GM12801 (cell line): ENCODE results near the gene OMP.

Experiments
- CTCF ChIP-seq: IDR thresholded peaks from one replicate; pipeline ENCODE4 v1.5.1; 2011; ENCODE audit warnings: control low read depth; ENCODE audit not compliant: insufficient read length; ENCODE audit errors: extremely low read depth

OMP gene

DNA sequence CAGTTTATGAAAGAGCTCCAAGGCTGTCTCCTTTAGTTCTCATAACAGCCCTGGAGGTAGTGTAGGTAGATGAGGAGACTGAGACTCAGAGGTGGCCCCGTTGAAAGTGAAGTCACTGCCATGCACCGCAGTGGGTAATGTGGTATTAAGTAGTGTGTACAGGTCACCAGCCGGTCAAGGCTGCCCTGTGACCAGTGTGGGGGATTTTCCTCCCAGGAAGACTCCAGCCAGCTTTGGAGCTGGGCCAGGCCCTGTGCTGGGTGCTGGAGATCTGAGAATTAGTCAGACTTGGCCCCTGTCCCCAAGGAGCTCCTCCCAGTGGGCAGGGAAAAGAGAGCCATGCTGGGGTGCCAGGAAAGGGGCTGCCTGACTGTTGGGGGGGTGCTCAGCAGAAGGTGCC, 5.3 kb downstream of the OMP start:
- TF ChIP-seq CTCF, result no peak

DNA sequence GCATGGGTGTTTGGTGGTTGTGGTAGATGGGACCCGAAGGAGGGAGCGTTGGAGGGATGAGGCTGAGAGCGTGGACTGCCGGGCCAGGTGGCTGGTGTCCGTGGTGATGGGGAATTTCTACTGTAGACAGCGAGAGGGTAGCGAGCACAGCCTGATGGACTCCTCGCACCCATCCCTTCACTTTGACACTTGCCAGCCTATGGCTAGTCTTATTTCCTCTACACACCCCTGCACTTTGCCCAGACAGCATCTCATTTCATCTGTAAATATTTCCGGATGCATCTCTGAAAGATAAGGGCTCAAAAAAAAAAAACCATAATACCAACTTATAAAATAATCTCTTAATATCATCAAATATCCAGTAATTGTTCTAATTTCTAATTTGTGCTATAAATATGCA, 5.8 kb downstream of the OMP start:
- no peak for TF ChIP-seq CTCF

- TF ChIP-seq CTCF, result no peak
Measured at GRCh38 chr11:77109236-77110019, 6.8 kb downstream of the OMP start.

DNA sequence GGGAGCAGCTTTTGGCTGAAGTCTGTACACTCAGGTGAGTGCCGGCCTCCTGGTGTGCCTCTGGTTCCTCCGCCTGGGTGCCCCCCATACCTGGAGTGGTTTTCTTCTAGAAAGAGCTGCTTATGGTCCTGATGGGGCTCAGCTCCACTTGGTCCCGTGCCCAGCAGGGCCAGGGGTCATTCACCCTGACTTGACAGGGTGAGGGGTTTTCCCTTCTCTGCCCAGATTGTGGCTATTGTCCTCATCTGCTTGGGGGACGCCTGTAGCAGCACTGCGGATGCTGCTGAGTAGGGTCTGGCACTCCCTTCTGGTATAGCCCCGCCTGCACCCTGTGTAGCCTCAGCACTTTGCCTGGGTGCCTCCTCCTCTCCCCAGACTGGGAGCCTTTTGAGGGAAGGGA, 8.2 kb downstream of the OMP start:
- no peak for TF ChIP-seq CTCF

DNA sequence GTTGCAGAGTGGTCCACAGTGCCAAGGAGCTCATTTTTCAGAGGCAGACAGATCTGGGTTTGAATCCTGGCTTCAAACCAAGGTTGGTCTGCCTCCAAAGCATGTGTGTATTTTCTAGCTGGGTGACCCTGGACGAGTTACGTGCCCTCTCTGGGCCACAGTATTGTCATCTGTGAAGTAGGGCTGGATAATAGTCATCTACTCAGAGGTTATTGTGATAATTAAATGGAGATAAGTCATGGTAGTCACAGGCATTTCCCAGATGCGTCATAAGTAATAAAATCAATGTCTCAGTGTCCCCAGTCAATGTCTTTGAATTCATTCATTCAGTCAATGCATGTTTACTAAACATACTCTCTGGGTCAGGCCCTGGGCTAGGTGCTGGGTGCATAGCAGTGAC, 8.6 kb downstream of the OMP start:
- TF ChIP-seq CTCF, result no peak

- no peak for TF ChIP-seq CTCF
Measured at GRCh38 chr11:77111946-77112345, 9.3 kb downstream of the OMP start.

DNA sequence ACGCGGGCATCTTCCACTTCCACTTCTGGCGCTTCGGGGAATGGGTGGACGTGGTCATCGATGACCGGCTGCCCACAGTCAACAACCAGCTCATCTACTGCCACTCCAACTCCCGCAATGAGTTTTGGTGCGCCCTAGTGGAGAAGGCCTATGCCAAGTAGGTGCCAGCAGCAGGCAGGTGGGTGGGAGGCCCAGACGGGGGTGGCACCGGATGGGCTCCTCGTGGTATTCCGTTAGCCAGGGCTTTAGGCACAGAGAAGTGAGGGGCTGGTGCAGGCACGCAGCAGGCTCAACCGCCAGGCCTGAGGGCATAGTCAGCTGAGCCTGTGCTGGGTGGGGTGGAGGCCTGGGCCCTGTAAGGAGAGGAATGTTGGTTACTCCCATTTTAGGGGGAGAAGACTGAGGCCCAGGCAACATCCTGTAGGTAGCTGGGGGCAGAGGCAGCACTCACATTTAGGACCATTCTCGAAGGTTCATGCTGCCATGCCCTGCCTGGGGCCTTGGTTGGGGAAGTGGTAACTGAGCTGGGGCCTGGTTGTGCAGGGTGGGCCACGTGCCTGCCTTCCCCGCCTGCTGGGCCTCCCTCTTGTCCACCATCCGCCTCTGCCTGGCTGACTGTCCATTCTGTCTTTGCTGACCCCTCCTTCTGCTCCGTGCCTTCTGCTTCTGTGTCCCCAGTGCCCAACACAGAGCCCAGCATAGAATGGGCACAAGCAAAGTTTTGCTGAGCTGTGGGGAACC, 10.2 kb downstream of the OMP start:
- TF ChIP-seq CTCF, result no peak
